Glomerular visceral epithelial cell (primary cell): Measurements from ENCODE around the gene SP100.

ENCODE experiments used
- DNase-seq: peaks from one replicate; pipeline ENCODE4 v3.0.0-alpha.2; 2016; ENCODE audit errors: extremely low spot score

Gene SP100

DNA sequence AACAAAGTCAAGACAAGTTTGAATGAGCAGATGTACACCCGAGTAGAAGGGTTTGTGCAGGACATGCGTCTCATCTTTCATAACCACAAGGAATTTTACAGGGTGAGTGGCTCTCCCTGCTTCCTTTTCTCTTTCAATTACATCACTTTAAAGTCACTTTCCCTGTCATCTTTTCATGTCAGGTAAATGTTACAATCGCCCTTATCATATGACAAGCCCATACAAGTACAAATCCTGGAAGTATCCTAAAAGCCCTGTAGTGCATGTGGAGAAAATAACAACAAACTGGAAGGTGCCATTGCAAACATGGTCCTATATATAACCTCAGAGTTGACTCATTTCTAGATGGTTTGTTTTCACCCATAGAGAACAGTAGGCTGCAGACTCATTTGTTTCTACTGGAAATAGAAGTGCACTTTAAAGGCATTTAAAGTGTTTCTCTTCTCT is 126.0 kb downstream of the SP100 start:
- peak; percentile 30 for DNase-seq

DNA sequence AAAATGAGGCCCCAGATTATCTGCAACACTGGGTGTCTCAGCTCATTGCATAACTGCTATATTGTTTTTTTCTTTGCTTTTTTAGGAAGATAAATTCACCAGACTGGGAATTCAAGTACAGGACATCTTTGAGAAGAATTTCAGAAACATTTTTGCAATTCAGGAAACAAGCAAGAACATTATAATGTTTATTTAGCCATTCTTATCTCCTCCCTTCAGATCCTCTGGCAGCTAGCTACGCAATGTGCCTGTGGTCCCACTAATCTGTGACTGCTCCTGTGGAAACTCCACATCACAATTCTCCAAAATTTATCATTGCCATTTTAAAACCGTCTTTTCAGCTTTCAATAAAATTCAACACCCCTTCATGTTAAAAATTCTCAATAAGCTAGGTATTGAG is 126.8 kb downstream of the SP100 start:
- no peak for DNase-seq

DNA sequence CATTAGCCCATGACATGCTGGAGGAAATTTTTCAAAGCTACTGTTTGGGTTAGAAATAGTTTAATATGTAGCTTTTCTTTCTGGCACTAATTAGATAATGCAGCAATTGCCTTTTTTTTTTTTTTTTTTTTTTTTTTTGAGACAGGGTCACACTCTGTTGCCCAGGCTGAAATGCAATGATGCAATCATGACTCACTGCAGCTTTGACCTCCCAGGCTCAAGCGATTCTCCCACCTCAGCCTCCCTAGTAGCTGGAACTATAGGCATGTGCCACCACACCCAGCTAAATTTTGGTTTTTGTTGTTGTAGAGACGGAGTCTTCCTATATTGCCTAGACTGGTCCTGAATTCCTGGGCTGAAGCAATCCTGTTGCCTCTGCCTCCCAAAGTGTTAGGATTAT is 136.2 kb downstream of the SP100 start:
- DNase-seq: peak; percentile 25

DNA sequence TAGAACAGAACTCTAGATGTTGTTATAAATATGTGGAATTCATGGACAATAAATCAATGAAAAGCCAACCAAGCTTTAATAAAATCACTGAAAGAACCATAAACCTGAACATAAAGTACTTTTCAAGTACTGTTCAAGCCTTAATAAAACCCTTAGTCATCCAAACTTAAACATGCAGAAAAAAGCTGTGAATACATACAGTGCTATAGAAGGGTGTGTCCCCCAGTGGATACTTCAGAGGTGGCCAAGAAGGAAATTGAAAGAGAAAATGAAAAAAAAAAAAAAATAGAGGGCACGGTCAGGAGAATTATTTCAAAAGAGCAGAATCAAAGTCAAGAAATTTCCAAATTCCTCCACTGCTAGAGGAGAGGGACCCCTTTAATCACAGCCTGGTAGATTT is 141.1 kb downstream of the SP100 start:
- no peak for DNase-seq

DNA sequence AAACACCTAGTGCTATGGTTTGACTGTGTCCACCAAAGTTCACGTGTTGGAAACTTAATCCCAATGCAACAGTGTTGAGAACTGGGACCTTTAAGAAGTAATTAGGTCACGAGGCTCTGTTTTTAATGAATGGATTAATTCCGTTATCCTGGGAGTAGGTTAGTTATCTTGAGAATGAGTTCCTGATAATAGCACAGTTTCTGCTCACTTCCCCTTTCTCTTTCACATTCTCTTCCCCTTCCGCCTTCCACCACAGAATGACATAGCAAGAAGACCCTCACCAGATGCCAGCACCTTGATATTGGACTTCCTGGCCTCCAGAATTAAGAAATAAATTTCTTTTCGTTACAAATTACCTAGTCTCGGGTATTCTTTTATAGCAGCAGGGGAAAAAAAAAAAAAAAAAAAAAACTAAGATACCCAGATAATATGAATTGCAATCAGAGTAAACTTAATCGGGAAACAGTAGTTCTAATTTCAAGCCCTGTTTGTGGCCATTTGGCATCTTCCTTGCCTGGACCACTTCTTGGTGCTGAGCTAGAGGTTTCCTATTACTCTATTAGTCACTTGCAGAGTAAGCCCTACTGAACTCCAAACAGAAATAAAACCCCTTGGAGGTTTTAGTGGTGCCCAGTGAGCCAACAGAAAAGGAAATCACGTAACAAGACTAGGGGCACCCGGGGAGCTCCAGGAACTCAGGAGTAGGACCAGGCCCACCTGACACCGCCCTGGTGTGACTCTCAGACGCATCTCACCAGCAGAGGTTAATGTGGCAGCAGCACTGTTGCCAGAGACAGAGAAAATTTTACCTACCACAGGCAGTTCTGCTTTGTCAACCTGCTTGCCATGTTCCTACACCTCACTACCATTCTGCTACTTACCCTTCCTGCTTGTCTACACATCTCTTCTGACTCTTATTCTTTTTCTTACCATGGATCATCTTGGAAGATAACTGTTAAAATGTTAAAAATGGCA is 149.1 kb downstream of the SP100 start:
- no peak for DNase-seq

DNA sequence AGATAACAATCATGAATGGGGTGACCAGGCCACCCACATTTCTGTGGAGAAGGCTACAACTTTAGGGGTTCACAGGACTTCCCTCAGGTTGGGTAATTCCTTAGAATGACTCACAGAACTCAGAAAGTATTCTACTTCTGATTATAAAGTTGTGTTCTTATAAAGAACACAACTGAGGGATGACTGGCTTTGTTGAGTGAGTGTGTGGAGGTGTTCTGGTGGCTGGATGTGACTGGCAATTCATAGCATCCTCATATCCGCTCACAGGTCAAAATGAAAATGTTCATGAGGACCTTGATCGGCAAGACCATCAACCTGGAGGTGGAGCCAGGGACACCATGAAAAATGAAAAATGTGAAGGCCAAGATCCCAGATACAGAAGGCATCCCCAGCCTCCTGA is 153.3 kb downstream of the SP100 start:
- DNase-seq: no peak

DNA sequence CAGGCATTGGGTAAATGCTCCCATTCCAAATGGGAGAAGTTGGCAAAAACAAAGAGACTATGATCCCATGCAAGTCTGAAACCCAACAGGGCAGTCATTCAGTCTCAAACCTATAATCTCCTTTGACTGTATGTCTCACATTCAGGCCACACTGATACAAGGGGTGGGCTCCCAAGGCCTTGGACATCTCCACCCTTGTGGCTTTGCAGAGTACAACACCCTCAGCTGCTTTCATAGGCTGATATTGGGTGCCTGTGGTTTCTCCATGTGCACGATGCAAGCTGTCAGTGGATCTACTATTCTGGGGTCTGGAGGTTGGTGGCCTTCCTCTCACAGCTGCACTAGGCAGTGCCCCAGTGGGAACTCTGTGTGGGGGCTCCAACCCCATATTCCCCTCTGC is 155.0 kb downstream of the SP100 start:
- no peak for DNase-seq

DNA sequence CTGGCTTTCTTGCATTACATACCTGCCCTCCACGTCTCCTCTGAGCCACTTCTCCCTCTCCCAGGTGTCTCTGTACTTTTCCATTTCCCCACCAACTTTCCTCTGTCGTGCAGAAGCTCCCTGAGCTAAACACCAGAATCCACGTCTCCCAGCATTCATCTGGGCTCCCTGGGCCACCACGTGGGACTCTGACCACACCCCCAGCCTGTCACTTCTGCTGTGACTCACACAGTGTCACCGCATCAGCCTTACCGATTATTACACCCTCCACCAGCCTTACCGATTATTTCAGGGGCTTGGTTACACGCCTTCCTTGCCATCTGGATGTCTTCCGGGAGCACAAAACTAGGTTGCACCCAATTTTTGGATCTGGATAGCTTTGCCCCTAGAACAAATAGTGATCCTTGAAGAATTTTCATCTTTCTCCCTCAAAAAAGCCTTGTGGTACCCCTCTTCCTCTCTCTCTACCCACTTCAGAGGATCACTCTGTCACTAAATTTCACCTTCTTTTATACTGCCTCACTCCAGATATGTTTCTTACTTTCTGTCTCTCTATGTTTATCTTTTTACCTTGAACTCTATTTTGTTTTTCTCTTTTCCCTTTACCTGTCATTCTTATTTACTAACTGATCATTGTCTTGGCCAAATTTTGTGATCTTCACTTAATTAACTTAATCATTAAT is 159.8 kb downstream of the SP100 start:
- no peak for DNase-seq

DNA sequence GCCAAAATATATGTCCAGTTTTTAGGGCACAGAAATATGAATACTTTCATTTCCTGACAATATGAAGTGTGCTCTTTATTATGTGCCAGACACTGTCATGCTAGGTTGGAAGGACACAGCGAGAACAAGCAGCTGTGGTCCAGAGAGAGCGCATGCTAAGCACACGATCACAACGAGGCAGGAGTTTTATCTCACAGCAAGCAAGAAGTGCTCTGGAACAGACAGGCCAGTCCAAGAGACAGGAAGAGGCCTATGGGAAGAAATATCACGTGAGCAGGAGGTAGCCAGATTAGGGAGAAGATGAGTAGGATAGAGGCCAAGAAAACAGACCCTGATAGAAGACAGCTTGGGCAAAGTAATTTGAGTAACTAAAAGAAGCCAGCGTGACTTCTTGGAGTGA is 161.1 kb downstream of the SP100 start:
- no peak for DNase-seq

DNA sequence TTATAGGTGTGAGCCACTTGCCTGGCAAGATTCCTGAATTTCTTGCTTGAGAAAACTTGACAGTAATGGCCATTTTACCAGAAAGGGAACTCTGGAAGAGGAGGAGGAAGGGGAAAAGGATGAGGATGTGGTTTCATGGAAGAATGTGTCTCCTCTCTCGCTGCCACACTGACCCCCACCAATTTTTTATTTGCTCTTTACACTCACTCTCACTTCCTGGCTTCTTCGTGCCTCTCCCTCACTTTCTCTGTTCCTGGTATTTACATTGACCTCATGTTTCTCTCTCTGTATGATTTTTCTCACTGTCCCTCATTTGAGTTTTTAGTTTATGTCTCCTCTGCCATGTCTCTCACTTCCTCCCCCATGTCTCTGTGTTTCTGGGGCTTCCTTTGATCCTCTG is 162.1 kb downstream of the SP100 start:
- DNase-seq: peak; percentile 26

DNA sequence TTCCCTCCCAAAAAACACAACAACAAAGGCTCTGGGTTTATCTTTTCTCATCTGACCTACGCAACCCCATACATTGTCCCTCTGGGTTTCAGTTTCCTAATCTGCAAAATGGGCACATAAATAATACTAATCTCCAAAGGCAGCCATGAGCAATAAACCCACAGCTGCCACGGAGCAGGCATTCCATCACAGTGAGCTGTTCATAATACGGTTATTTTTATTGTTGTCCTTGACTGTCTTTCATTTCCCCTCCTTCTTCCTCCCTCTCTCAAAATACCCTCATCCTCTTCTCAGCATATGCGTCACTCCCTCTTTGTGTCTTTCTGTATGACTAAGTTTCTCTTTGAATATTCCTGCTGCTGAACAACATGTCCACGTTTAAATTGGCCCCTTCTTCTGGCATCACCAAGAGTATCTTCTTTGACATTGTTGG is 166.9 kb downstream of the SP100 start:
- no peak for DNase-seq

DNA sequence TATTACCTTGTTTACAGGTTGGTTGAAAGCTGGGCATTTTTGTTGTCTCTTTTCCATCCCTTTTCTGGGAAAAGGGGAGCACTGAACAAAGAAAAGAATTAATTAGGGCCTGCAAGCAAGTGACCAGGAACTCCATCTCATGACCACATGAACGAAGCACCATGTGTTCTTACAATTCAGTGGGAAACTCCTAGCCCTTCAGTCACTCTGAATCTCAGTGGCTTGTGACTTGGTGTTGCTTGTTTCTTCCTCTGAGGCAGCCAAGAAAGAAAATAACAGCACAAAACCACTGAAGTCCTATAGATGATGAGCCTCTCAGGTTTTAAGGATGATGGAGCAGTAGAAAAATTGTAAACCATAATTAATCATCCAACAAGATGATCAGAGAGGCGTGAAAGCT is 167.6 kb downstream of the SP100 start:
- DNase-seq: no peak

DNA sequence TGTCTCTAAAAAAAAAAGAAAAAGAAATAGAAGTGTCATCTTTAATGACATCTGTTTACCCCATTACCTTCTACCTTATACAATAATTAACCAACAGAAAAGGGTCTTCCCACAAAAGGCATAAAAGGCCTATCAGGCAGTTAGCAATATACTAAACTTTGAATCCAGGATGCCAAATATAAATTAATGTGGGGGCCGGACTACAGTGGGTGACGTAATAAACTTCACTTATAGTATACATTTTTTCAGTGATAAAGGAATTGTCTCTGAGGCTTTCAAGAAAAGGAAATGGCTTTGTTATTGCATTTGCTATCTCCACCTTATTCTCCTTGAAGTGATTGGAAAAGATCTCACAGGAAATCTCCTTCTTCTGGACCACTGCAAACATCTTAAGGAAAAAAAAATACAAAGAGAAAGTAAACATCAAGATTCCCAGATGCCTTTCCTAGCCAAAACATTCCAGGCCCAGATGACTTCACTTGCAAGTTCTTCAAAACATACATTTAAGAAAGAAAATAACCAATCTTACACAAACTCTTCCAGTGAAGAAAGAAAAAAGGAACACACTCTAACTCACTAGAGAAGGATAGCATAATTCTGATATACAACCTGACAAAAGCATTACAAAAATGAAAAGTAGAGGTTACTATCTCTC is 170.5 kb downstream of the SP100 start:
- no peak for DNase-seq

DNA sequence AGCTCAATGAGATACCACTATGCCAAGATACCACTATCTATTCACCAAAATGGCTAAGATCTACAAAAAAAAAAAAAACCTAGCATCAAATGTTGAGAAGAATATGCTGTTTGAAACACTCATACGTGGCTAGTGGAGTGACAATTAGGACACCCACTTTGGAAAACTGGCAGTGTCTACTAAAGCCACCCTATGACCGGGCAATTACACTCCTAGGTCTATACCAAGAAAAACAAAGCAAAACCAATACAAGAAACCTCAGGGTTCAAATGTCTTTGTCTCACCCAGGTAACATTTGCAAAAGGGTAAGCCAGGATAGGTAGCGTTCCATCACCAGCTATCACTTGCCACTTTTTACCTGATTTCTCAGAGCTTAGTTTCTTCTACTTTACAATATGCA is 173.0 kb downstream of the SP100 start:
- DNase-seq: no peak

DNA sequence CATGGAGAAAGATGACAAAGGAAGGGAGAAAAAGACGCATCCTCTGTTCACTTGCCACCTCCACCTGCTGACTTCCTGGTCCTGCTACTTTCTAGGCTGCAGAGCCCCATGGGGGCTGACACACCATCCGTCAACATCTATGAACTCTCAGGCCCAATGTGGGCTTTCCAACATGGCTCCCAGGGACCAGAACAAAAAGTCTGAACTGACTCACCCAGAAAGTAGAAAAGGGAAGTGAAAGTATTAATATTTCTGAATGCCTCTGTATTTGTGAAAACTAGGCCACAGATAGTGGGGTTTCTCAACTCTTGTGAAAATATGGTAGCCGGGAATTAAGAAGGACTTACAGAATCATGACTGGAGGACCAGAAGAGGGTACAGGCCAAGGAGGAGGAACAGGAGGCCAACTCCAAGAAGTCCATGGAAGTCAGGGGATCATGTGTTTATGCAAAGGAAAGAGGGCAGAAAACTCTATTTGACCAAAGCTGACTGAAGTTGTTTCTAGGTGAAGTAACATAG is 173.6 kb downstream of the SP100 start:
- DNase-seq: no peak

DNA sequence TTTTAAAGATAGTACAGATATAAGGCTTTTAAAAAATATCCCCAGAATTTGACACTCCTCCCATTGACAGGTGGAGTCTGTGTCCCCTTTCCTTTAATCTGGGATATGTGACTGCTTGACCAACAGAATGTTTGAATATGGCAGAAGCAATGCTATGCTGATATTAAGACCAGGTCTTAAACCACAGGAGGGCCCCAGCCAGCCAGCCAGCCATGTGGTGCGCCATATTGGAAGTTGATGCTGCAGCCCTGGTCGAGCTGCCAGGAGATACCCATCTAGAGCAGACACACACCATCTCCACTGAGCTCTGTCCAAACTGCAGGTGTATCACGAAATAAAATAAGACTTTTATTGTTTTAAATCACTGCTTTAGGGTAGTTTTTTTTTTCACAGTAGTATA is 174.3 kb downstream of the SP100 start:
- DNase-seq: no peak

DNA sequence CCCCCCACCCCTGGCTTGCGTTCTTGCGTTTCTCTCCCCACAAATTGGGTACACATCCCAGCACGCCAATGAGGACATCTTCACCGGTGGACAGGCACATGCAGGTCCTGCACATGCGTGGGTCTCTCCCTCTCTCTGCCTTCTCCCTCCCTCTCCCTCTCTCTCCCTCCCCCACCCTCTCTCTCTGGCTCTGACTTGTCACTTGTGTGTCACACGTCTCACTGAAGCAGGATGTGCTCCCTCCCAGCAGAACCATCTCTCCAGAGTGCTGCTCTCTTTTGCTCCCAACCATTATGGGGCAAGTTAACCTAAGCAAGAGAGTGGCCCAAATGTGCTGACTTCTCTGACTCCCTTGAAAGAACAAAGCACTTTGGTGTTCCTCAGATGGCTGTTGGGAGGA is 175.8 kb downstream of the SP100 start:
- no peak for DNase-seq

DNA sequence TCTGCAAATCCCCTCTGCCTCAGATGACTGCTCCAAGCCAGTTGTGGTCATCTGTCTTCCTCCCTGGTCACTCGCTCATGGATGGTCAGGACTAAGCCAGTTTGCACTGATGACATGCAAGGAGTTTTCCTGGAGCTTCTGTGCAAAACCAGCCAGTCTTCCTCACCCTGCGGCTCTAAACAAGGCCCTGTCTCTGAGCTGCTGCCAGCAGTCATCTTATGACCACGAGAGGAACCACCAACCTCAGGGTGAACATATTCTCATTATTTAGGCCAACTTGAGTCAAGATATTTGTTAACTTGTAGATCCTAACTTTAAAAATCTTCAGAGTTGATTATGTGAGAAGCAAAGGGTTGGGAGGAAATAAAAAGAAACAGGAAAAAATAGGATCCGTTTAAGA is 176.8 kb downstream of the SP100 start:
- DNase-seq: no peak
